K562 (cell line): ENCODE measurements around the gene ROS1. TPM values are rescaled to one million over a fixed set of nuclear protein-coding genes. Genes with fewer than 3 reads are reported as not detected.
A peak's percentile ranks its signal among the peaks of the same experiment; 100 is the strongest.

Experiments
- CREB1 ChIP-seq, 2 experiments: sonication (generic) in 1 of 2; formaldehyde crosslinking in 1 of 2; IDR thresholded peaks; 2 replicates each; pipeline versions ENCODE4 v1.6.1 to v1.8.0; 2012 to 2022; ENCODE audit warnings: inconsistent platforms in 1 of 2, mild to moderate bottlenecking in 1 of 2, missing genetic modification reagents in 1 of 2, moderate library complexity in 1 of 2
- IFI16 ChIP-seq: fragments of 250-450 bp; sonication (Bioruptor Pico); IDR thresholded peaks from 2 replicates; pipeline ENCODE4 v2.1.2; 2022; ENCODE audit warnings: mild to moderate bottlenecking, inconsistent platforms
- KLF6 ChIP-seq: fragments of 250-450 bp; sonication (Bioruptor Pico); IDR thresholded peaks from 2 replicates; pipeline ENCODE4 v1.4.0; 2020; ENCODE audit warnings: mild to moderate bottlenecking, moderate library complexity, borderline replicate concordance
- NFIX ChIP-seq: fragments of 250-450 bp; sonication (Bioruptor Pico); IDR thresholded peaks from 2 replicates; pipeline ENCODE4 v1.4.0; 2020; ENCODE audit warnings: low read depth, mild to moderate bottlenecking, moderate library complexity
- PHTF2 ChIP-seq: fragments of 250-450 bp; sonication (Bioruptor Pico); IDR thresholded peaks from 2 replicates; pipeline ENCODE4 v1.5.0; 2021; ENCODE audit warnings: mild to moderate bottlenecking
- POLR2AphosphoS5 ChIP-seq: IDR thresholded peaks from 2 replicates; pipeline ENCODE4 v1.6.1; 2011; ENCODE audit warnings: mild to moderate bottlenecking, low read depth, low read length, moderate library complexity; ENCODE audit not compliant: control insufficient read depth, insufficient read depth
- RBM17 ChIP-seq: fragments of 200-400 bp; formaldehyde crosslinking; IDR thresholded peaks from 2 replicates; pipeline ENCODE4 v1.6.1; 2017; ENCODE audit warnings: low read depth, mild to moderate bottlenecking, low read length, borderline replicate concordance
- ZNF316 ChIP-seq: fragments of 450-650 bp; IDR thresholded peaks from 2 replicates; pipeline ENCODE4 v1.6.1; 2016
- polyA plus RNA-seq, 8 experiments: library from polyadenylated mRNA; depleted of rRNA in 4 of 8; stranded (reverse) in 5 of 8; unstranded in 3 of 8; fragments of >200 nt; fragmentation: Nextera tagmentation in 2 of 8; fragmentation: Illumina TruSeq in 1 of 8; extraction: Ambion mirVana in 2 of 8; extraction: Trizol in 1 of 8; gene quantifications; 2 replicates each; pipeline versions ENCODE4 v1.2.1 to v1.2.3, GENCODE V29; 2011 to 2014; ENCODE audit warnings: inconsistent platforms in 1 of 8, missing spikeins in 1 of 8
- total RNA-seq, 7 experiments: library from RNA; depleted of rRNA in 6 of 7; stranded (reverse); fragments of >200 nt in 6 of 7; fragmentation: Illumina TruSeq in 2 of 7; extraction: Trizol in 2 of 7; gene quantifications; 2 replicates each; pipeline versions ENCODE4 v1.2.1 to v1.2.3, GENCODE V29; 2011 to 2021; ENCODE audit warnings: low replicate concordance in 1 of 7
- TF ChIP-seq, protein P1 (sequence below): fragments of 200-600 bp; sonication (generic); IDR thresholded peaks from one replicate; pipeline ENCODE4 v1.6.1; 2012; ENCODE audit warnings: mild to moderate bottlenecking, low read depth, low read length, inconsistent platforms
- TF ChIP-seq, protein P2 (sequence below): fragments of 250-450 bp; sonication (Bioruptor Pico); IDR thresholded peaks from 2 replicates; pipeline ENCODE4 v1.8.0; 2021; ENCODE audit warnings: moderate library complexity, mild to moderate bottlenecking, inconsistent platforms
- TF ChIP-seq, protein P3 (sequence below): fragments of 250-450 bp; sonication (Bioruptor Pico); IDR thresholded peaks from 2 replicates; pipeline ENCODE4 v1.8.0; 2022; ENCODE audit warnings: moderate library complexity, mild to moderate bottlenecking, inconsistent platforms
- TF ChIP-seq, protein P4 (sequence below): fragments of 200-800 bp; sonication (Bioruptor generic); IDR thresholded peaks from 2 replicates; pipeline ENCODE4 v1.6.1; 2017; ENCODE audit warnings: missing genetic modification characterization, missing compliant biosample characterization

Gene ROS1
- total and polyA plus RNA-seq, 9 of the 15 experiments (the other 6 are each of a cell fraction or from before 2014, with no cell fraction given) = under 0.01 to 0.16 (median 0.04) TPM; not detected in 6

DNA sequence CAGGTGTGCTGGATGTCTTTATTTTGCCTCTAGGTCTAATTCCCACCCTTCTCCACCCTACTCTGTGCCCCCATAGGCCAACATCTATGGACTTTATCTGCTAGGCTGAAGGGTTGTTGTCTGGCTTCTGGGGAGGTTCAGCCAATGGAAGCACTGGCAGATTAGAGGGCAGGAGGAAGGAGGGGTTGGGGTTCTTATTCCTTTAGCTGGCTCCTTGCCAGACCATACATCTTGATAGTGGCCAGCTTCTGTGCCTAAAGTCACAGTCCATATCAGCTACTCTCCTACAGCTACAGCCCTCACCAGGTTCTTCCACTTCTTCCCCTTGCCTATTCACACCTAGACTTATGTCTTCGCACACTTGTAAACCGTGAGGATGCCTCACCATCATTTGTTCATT, 41.1 kb downstream of the ROS1 start (continued):
- TF ChIP-seq PHTF2 (CRISPR knock-in tag) = no peak
- TF ChIP-seq, protein P1, sequence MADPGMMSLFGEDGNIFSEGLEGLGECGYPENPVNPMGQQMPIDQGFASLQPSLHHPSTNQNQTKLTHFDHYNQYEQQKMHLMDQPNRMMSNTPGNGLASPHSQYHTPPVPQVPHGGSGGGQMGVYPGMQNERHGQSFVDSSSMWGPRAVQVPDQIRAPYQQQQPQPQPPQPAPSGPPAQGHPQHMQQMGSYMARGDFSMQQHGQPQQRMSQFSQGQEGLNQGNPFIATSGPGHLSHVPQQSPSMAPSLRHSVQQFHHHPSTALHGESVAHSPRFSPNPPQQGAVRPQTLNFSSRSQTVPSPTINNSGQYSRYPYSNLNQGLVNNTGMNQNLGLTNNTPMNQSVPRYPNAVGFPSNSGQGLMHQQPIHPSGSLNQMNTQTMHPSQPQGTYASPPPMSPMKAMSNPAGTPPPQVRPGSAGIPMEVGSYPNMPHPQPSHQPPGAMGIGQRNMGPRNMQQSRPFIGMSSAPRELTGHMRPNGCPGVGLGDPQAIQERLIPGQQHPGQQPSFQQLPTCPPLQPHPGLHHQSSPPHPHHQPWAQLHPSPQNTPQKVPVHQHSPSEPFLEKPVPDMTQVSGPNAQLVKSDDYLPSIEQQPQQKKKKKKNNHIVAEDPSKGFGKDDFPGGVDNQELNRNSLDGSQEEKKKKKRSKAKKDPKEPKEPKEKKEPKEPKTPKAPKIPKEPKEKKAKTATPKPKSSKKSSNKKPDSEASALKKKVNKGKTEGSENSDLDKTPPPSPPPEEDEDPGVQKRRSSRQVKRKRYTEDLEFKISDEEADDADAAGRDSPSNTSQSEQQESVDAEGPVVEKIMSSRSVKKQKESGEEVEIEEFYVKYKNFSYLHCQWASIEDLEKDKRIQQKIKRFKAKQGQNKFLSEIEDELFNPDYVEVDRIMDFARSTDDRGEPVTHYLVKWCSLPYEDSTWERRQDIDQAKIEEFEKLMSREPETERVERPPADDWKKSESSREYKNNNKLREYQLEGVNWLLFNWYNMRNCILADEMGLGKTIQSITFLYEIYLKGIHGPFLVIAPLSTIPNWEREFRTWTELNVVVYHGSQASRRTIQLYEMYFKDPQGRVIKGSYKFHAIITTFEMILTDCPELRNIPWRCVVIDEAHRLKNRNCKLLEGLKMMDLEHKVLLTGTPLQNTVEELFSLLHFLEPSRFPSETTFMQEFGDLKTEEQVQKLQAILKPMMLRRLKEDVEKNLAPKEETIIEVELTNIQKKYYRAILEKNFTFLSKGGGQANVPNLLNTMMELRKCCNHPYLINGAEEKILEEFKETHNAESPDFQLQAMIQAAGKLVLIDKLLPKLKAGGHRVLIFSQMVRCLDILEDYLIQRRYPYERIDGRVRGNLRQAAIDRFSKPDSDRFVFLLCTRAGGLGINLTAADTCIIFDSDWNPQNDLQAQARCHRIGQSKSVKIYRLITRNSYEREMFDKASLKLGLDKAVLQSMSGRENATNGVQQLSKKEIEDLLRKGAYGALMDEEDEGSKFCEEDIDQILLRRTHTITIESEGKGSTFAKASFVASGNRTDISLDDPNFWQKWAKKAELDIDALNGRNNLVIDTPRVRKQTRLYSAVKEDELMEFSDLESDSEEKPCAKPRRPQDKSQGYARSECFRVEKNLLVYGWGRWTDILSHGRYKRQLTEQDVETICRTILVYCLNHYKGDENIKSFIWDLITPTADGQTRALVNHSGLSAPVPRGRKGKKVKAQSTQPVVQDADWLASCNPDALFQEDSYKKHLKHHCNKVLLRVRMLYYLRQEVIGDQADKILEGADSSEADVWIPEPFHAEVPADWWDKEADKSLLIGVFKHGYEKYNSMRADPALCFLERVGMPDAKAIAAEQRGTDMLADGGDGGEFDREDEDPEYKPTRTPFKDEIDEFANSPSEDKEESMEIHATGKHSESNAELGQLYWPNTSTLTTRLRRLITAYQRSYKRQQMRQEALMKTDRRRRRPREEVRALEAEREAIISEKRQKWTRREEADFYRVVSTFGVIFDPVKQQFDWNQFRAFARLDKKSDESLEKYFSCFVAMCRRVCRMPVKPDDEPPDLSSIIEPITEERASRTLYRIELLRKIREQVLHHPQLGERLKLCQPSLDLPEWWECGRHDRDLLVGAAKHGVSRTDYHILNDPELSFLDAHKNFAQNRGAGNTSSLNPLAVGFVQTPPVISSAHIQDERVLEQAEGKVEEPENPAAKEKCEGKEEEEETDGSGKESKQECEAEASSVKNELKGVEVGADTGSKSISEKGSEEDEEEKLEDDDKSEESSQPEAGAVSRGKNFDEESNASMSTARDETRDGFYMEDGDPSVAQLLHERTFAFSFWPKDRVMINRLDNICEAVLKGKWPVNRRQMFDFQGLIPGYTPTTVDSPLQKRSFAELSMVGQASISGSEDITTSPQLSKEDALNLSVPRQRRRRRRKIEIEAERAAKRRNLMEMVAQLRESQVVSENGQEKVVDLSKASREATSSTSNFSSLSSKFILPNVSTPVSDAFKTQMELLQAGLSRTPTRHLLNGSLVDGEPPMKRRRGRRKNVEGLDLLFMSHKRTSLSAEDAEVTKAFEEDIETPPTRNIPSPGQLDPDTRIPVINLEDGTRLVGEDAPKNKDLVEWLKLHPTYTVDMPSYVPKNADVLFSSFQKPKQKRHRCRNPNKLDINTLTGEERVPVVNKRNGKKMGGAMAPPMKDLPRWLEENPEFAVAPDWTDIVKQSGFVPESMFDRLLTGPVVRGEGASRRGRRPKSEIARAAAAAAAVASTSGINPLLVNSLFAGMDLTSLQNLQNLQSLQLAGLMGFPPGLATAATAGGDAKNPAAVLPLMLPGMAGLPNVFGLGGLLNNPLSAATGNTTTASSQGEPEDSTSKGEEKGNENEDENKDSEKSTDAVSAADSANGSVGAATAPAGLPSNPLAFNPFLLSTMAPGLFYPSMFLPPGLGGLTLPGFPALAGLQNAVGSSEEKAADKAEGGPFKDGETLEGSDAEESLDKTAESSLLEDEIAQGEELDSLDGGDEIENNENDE = no peak
- TF ChIP-seq IFI16 (CRISPR knock-in tag) = no peak
- TF ChIP-seq, protein P2, sequence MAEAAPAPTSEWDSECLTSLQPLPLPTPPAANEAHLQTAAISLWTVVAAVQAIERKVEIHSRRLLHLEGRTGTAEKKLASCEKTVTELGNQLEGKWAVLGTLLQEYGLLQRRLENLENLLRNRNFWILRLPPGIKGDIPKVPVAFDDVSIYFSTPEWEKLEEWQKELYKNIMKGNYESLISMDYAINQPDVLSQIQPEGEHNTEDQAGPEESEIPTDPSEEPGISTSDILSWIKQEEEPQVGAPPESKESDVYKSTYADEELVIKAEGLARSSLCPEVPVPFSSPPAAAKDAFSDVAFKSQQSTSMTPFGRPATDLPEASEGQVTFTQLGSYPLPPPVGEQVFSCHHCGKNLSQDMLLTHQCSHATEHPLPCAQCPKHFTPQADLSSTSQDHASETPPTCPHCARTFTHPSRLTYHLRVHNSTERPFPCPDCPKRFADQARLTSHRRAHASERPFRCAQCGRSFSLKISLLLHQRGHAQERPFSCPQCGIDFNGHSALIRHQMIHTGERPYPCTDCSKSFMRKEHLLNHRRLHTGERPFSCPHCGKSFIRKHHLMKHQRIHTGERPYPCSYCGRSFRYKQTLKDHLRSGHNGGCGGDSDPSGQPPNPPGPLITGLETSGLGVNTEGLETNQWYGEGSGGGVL (CRISPR knock-in tag) = no peak
- TF ChIP-seq, protein P3, sequence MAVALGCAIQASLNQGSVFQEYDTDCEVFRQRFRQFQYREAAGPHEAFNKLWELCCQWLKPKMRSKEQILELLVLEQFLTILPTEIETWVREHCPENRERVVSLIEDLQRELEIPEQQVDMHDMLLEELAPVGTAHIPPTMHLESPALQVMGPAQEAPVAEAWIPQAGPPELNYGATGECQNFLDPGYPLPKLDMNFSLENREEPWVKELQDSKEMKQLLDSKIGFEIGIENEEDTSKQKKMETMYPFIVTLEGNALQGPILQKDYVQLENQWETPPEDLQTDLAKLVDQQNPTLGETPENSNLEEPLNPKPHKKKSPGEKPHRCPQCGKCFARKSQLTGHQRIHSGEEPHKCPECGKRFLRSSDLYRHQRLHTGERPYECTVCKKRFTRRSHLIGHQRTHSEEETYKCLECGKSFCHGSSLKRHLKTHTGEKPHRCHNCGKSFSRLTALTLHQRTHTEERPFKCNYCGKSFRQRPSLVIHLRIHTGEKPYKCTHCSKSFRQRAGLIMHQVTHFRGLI (CRISPR knock-in tag) = no peak
- no peak for TF ChIP-seq ZNF316
- no peak for TF ChIP-seq KLF6 (CRISPR knock-in tag)
- TF ChIP-seq CREB1 (IDR thresholded peaks at IDR 0.05) = no peak
- no peak for TF ChIP-seq CREB1 (CRISPR knock-in tag; IDR thresholded peaks at IDR 0.05)
- peak; percentile 74 for TF ChIP-seq NFIX (CRISPR knock-in tag)
- TF ChIP-seq, protein P4, sequence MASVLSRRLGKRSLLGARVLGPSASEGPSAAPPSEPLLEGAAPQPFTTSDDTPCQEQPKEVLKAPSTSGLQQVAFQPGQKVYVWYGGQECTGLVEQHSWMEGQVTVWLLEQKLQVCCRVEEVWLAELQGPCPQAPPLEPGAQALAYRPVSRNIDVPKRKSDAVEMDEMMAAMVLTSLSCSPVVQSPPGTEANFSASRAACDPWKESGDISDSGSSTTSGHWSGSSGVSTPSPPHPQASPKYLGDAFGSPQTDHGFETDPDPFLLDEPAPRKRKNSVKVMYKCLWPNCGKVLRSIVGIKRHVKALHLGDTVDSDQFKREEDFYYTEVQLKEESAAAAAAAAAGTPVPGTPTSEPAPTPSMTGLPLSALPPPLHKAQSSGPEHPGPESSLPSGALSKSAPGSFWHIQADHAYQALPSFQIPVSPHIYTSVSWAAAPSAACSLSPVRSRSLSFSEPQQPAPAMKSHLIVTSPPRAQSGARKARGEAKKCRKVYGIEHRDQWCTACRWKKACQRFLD = no peak
- no peak for TF ChIP-seq POLR2AphosphoS5
- no peak for TF ChIP-seq RBM17
